GM12892 (cell line): ENCODE measurements around the gene ATP1A1.

Experiments
- POLR2A ChIP-seq: IDR thresholded peaks from 2 replicates; pipeline ENCODE4 v1.6.1; 2011; ENCODE audit warnings: low read depth, low read length, control low read depth
- POLR2AphosphoS5 ChIP-seq: IDR thresholded peaks from 2 replicates; pipeline ENCODE4 v1.6.1; 2011; ENCODE audit warnings: low read depth, low read length, control low read depth
- TAF1 ChIP-seq: IDR thresholded peaks from 2 replicates; pipeline ENCODE4 v1.6.1; 2011; ENCODE audit warnings: low read depth, mild to moderate bottlenecking, control low read depth, low read length, borderline replicate concordance

- no peak for TF ChIP-seq POLR2A
- TF ChIP-seq TAF1, result no peak
- TF ChIP-seq POLR2AphosphoS5, result no peak
Measured at GRCh38 chr1:116326486-116326885, 46.6 kb upstream of the ATP1A1 start.
